Activated naive CD8-positive, alpha-beta T cell treated with anti-CD3 and anti-CD28 coated beads, Interleukin-2, amount 10 ng/mL, durations not matched to agents 7 days and 5 days (primary cell): ENCODE results near the gene VAV3. TPM values are rescaled to one million over a fixed set of nuclear protein-coding genes. Genes with fewer than 3 reads are reported as not detected.

Experiments
- ATAC-seq: fragments of 150-1000 bp; cut with Tn5 transposase; one replicate; pipeline ENCODE4 v1.10.0; 2021; ENCODE audit warnings: low read depth, moderate library complexity
- POLR2A ChIA-PET: fragments of 350-600 bp; sonication (Branson Sonifier 250); formaldehyde crosslinking; loops from one replicate; lab custom pipeline; 2021; ENCODE audit warnings: antibody characterized with exemption; lab: Charles Lee
- DNase-seq: peaks from one replicate; pipeline ENCODE4 v3.0.0; 2021
- H3K27ac Mint-ChIP-seq: one replicate; pipeline ENCODE4 v1.8.0; 2022; ENCODE audit warnings: mild to moderate bottlenecking, mixed read lengths
- H3K27me3 Mint-ChIP-seq: one replicate; pipeline ENCODE4 v1.8.0; 2022; ENCODE audit warnings: mild to moderate bottlenecking, moderate library complexity, mixed read lengths
- H3K36me3 Mint-ChIP-seq: one replicate; pipeline ENCODE4 v1.8.0; 2021; ENCODE audit warnings: mild to moderate bottlenecking, mixed read lengths
- H3K4me1 Mint-ChIP-seq: one replicate; pipeline ENCODE4 v1.8.0; 2021; ENCODE audit warnings: mixed read lengths
- H3K4me3 Mint-ChIP-seq: one replicate; pipeline ENCODE4 v1.8.0; 2022; ENCODE audit warnings: mild to moderate bottlenecking, moderate library complexity, mixed read lengths
- H3K9me3 Mint-ChIP-seq: one replicate; pipeline ENCODE4 v1.8.0; 2021; ENCODE audit warnings: mixed read lengths
- total RNA-seq, 2 experiments: library from RNA; stranded (reverse); gene quantifications; one replicate each; pipeline ENCODE4 v1.2.3, GENCODE V29; 2021

VAV3 gene
- total RNA-seq, 2 experiments from 2014 or later: 6.9 to 7.8 TPM

DNA sequence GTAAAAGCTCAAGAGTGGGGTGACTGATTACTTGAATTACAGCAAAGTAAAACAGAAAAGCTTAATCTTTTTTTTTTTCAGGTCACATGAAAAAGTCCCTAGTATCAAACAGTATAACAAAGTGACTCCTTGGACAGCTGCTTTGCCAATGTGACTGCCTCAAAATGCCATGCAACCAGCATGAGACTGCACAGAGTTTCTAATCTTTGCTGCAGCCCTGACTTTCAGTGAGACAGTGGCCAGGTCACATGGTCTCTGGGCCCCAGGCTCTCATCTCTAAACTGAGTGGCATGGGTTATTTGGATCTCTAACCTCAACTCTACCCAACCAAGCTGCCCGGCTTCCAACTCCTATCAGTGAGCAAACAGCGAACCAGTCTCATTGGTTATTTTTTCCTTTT lies 169.0 kb downstream of the VAV3 start:
- Mint-ChIP-seq H3K36me3 (peaks cover 4% of the 10 kb centered on the region), H3K27ac (no peak overlapping the region), H3K4me3 (no peak overlapping the region), H3K4me1 (peaks cover 6% of the 10 kb centered on the region), H3K27me3 (no peaks in the 10 kb centered on the region), H3K9me3 (peaks cover 3% of the 10 kb centered on the region)
- ATAC-seq (no peak), DNase-seq (no peak)
- POLR2A ChIA-PET: no interaction called here

DNA sequence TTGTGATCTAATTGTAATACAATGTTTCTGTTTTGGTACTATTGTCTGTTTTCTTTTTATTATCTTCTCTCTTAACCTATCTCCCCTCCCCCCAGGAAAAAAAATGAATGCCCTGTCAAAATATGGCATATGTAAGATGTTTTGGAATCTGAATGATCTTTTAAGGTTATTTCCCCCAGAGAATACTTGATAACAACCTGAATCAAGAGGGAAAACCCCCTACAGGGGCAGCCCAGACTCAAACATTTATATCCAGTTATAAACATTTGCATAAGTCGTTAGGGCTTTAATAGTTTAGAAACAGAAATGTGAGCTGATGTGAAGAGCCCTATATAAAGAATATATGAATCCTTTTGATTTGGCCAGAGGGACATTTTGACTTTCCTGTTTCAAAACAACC lies 169.5 kb downstream of the VAV3 start:
- no peak for ATAC-seq
- Mint-ChIP-seq H3K27me3 (no peaks in the 10 kb centered on the region), H3K4me1 (peaks cover 9% of the 10 kb centered on the region), H3K27ac (no peak overlapping the region), H3K9me3 (peaks cover 3% of the 10 kb centered on the region), H3K4me3 (no peak overlapping the region), H3K36me3 (peaks cover 4% of the 10 kb centered on the region)
- POLR2A ChIA-PET: no interaction called here
- no peak for DNase-seq

DNA sequence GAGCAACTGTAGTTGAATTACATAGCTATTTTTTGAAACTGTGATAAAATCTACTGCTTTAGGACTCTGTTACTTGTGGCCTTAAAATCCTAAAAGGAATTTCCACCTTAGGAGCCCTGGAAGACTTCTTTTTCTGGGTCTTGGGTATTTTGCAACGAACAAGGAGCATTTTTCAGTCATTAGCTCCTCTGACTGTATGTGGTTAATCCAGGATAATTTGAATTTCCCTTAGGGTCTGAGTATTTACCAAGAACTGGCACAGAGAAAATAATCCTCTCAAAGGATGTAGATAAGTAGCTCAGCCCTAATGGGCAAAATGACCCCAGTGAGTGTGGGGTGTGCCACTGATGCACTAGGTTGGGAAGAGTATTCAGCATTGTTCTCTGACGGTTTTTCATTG lies 170.4 kb downstream of the VAV3 start:
- Mint-ChIP-seq H3K9me3 (no peaks in the 10 kb centered on the region), H3K36me3 (peaks cover 3% of the 10 kb centered on the region), H3K27ac (no peak overlapping the region), H3K4me1 (peaks cover 13% of the 10 kb centered on the region), H3K4me3 (no peak overlapping the region), H3K27me3 (no peaks in the 10 kb centered on the region)
- POLR2A ChIA-PET: no interaction called here
- ATAC-seq (no peak), DNase-seq (no peak)

DNA sequence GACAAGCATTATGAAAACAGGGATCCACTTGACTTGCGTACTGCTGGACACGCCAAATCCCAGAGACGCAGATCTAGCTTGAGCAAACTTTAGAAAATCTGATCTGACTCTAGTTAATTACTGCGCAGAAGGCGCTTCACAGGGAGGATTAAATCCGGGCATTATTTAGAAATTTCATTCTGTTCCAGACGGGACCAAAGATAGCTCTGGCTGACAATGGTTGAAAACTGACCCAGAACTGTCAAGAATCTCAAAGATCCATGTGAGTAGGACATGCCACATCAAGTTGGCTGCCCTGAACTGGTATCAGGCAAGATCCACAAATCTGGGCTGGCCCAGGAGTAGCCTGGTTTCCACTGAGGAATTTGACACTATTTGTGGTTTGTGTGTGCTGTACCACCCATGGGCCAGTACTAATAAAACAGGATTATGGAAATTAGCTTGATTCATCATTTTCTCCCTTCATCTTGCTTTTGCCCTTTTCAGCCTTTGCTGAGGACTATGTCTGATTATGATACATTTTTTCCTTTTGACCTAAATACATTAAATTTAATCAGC lies 171.0 kb downstream of the VAV3 start:
- Mint-ChIP-seq H3K9me3 (no peaks in the 10 kb centered on the region), H3K4me3 (no peak overlapping the region), H3K27ac (no peak overlapping the region), H3K36me3 (peaks cover 3% of the 10 kb centered on the region), H3K4me1 (peaks cover 18% of the 10 kb centered on the region), H3K27me3 (no peaks in the 10 kb centered on the region)
- no peak for DNase-seq
- ATAC-seq: no peak
- POLR2A ChIA-PET: no interaction called here

DNA sequence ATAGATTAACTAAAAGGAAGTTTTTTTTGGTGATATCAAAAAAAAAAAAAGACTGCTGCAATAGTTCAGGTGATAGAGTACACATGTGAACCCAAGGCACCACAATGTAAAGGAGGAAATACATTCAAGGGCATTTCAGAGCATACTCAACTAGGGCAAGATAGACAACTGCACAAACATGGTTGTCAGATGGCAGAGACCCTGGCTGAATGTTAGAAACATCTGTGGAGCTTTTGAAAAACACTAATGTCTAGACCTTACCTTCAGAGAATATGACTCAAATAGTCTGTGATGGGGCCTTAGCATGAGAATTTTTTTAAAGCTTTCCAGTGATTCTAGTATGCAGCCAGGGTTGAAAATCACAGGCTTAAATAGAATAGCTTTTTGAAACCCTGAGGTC lies 173.6 kb downstream of the VAV3 start:
- POLR2A ChIA-PET: no interaction called here
- no peaks in the 10 kb centered on the region for H3K9me3 Mint-ChIP-seq
- DNase-seq (no peak), ATAC-seq (no peak)
- peaks cover 3% of the 10 kb centered on the region for H3K36me3 Mint-ChIP-seq
- no peak overlapping the region for H3K27ac Mint-ChIP-seq
- no peaks in the 10 kb centered on the region for H3K27me3 Mint-ChIP-seq
- H3K4me3 Mint-ChIP-seq: no peak overlapping the region
- H3K4me1 Mint-ChIP-seq: peaks cover 42% of the 10 kb centered on the region

DNA sequence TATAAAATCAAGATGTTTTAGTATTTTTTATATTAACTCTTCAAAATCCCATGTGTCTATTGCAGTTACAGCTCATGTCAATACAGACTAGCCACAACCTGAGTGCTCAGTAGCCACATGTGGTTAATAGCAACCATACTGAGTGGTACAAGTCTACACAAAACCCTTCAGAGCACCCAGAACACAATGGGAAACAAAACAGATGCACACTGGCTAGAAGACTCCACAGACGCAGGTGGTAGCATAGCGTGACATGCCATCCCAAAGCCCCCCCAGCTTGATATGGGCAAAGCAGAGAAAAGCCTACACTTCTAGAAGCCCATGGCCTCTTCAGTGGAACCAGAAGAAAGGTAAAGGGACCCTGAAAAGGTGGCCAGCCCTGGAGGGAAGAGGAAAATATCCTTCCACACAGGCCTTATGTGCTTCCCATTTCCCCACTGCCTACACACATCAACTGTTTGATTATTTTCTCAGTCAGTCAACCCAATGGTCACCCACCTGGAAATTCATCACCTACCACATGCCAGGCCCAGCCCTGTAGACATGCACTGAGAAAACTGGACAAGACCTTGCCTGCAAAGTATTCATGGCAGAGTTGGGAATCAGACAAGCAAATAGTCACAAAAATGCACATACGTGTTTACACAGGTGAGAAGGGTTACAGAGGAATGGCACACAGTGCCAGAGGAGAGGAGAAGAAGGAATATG lies 175.0 kb downstream of the VAV3 start:
- DNase-seq: no peak
- Mint-ChIP-seq H3K4me1 (peaks cover 53% of the 10 kb centered on the region), H3K36me3 (peaks cover 2% of the 10 kb centered on the region), H3K27ac (no peak overlapping the region), H3K4me3 (no peak overlapping the region), H3K9me3 (no peaks in the 10 kb centered on the region), H3K27me3 (no peaks in the 10 kb centered on the region)
- no peak for ATAC-seq
- POLR2A ChIA-PET: no interaction called here

DNA sequence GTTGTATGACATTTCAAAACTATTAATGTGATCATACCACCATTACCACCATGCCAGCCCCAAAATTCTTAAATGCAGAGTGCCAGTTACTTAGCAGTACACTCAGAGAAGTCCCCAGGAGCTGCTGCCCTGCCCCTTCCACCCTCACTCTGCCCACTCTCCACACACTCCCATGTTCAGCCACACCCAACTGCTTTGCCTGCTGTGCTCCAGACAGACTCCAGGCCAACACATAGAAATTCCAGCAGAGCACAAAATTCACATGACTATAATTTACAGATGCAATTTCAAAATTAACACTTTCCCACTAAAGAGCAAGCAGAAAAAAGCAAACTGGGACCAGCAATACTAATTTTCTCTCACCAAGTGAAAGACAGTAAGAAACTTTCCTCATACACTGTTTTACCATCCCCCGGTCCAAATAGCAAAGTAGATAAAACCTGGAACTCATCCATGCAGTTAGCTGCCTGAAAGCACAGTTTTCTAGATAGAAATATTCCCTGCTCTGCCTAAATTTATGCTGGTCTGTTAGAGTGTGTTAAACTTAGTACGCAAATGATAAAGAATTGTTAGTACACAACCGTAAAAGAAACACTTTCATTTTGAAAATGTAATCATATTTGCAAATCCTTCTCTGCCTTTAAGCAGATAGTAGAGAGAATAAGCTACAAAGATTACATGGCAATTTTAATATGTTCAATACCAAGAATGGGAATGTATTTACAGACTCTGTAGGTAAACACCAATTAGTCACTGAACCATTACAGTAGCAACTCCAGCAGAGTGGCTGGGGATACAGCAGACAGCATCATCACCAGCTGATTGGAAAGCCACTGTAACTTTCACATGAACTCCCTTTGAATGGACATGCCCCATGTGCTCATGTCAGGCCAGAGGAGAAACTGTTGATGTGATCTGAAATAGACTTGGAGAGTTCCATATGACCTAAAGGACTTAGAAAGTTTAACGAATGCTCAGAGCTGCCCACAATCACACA lies 176.5 kb downstream of the VAV3 start:
- H3K4me3 Mint-ChIP-seq: no peak overlapping the region
- DNase-seq: no peak
- peaks cover 2% of the 10 kb centered on the region for H3K36me3 Mint-ChIP-seq
- no peaks in the 10 kb centered on the region for H3K27me3 Mint-ChIP-seq
- POLR2A ChIA-PET: interaction anchor here (4.2 kb wide), 1 partner anchor 175 kb away, joined by 30 read pairs; no protein-coding TSS in a partner anchor
- H3K9me3 Mint-ChIP-seq: no peaks in the 10 kb centered on the region
- H3K27ac Mint-ChIP-seq: peak overlapping the region; percentile 6
- peaks cover 54% of the 10 kb centered on the region for H3K4me1 Mint-ChIP-seq
- no peak for ATAC-seq

DNA sequence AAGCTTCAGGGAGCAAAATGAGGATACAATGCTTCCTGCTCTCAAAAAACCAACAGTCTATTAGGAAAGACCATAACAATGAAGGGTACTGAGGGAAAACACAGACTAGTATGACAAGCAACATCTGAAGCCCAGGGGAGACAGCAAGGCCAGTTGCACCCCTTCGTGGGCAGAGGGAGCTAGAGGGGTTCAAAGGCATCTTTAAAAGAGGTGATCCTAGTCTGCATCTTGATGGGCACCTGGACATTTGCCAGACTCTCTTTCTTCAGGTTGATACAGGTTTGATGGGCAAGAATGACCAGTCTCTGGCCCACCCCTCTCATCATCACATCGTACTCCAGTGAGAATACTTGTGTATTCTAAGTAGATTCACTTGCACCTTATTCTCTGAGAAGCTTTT lies 177.7 kb downstream of the VAV3 start:
- H3K4me1 Mint-ChIP-seq: peaks cover 59% of the 10 kb centered on the region
- DNase-seq: peak; percentile 37
- peak overlapping the region; percentile 90 for H3K27ac Mint-ChIP-seq
- H3K4me3 Mint-ChIP-seq: peak overlapping the region; percentile 69
- no peak for ATAC-seq
- peaks cover 2% of the 10 kb centered on the region for H3K36me3 Mint-ChIP-seq
- H3K27me3 Mint-ChIP-seq: no peaks in the 10 kb centered on the region
- no peaks in the 10 kb centered on the region for H3K9me3 Mint-ChIP-seq
- POLR2A ChIA-PET: interaction anchor here (1.0 to 4.2 kb wide), 2 partner anchors 59 to 176 kb away, joined by 3 to 30 read pairs; no protein-coding TSS in a partner anchor

DNA sequence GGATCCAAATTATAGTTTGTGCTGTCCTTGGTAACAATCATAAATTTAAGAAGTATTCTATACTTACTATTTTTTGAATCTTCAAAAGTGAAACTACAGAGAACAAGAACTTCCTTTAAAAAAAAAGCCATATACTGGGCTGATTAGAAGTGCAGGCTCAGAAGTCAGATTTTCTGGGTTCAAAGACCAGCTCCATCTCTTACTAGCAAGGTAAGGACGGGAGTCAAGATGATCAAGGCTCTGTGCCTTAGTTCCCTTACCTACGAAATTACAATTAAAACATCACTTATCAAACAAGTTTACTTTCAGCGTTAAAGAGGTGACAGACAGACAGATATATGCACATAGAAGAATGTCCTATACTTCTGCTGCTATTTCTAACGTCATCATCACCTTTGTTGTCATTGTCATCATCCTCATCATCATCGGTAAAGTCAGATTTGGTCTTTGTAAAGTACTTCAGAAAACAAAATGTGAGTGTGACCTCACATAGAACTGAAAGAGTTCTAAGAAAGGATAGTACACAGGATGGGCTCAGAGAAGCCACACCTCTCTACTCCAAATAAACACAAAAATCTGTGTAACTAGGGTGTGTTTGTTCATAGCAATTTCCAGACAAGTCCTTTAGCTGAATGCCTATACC lies 178.7 kb downstream of the VAV3 start:
- peak; percentile 74 for ATAC-seq
- H3K27ac Mint-ChIP-seq: peak overlapping the region; percentile 90
- peaks cover 2% of the 10 kb centered on the region for H3K36me3 Mint-ChIP-seq
- H3K4me1 Mint-ChIP-seq: peaks cover 61% of the 10 kb centered on the region
- H3K9me3 Mint-ChIP-seq: no peaks in the 10 kb centered on the region
- DNase-seq: no peak
- H3K27me3 Mint-ChIP-seq: no peaks in the 10 kb centered on the region
- H3K4me3 Mint-ChIP-seq: peak overlapping the region; percentile 69
- POLR2A ChIA-PET: interaction anchor here (1.0 to 4.2 kb wide), 2 partner anchors 60 to 177 kb away, joined by 3 to 30 read pairs; no protein-coding TSS in a partner anchor

DNA sequence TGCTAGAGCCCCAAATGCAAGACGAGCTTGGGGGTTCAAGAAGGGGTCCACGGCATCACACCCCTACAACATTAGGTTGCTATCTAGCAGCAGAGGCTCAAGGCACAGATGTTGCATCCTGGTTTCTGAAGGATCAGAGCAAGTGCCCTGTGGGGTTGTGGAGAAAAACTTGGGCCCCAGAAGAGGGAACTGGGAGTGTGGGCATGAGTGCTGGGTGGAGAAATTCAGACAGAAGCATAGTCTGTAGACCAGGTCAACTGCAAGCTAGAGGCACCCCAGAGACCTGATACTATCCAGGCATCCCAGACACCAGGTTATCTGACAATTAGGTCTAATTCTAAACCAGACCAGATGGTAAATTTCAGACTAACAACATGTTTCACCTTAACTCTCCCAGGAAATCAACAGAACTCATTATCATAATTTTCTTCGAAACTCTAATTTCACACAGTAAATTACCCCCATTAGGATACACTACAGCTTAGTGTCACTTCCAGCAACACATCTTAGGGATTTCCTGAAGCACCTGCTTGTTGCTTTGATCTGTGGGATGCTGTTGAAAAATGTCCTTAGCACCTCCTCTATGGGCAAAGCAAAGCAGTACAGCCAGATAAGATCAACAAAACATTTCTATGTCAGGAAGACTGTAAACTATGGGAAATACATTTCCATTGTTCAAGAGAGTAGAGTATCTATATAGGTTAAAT lies 179.3 kb downstream of the VAV3 start:
- POLR2A ChIA-PET: interaction anchor here (4.2 kb wide), 1 partner anchor 178 kb away, joined by 30 read pairs; no protein-coding TSS in a partner anchor

DNA sequence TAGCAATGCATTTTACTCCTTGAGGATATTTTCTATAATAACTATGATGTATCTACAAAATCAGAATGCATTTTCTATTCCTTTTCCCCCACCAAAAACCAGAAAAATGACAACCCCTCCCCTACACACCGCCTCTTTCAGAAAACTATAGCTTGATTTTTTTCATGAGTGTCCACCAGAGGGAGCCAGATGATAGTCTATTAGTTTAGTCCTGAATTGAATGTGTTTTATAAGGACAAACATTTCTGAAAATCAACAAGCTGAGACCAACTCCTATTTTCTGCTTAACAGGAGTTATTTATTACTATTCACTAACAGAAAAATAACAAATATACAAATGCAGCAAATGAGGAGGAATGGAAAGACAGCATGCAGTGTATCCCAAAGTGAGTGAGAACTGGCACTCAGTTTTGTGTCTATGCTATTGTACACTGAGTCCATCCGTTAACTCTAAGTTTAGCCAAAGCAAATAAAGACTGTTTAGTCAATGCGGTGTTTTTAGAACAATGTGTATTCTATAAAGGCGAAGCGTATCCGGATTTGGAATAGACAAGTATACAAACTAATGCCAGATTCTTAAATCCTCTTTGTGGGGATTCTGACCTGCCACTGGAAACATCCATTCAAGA lies 182.6 kb downstream of the VAV3 start:
- Mint-ChIP-seq H3K36me3 (no peaks in the 10 kb centered on the region), H3K4me1 (peaks cover 30% of the 10 kb centered on the region), H3K27me3 (no peaks in the 10 kb centered on the region), H3K4me3 (no peak overlapping the region), H3K9me3 (no peaks in the 10 kb centered on the region), H3K27ac (no peak overlapping the region)
- POLR2A ChIA-PET: interaction anchor here (0.6 to 1.8 kb wide), 6 partner anchors 62 to 418 kb away, joined by 3 to 4 read pairs (median 3); partner anchors contain the start of gene SLC25A24
- DNase-seq: no peak
- no peak for ATAC-seq

More for the DNA sequence above, 179.3 kb downstream of the VAV3 start:
- Mint-ChIP-seq H3K4me3 (peak overlapping the region; percentile 69), H3K9me3 (no peaks in the 10 kb centered on the region), H3K4me1 (peaks cover 55% of the 10 kb centered on the region), H3K36me3 (peaks cover 2% of the 10 kb centered on the region), H3K27ac (peak overlapping the region; percentile 90), H3K27me3 (no peaks in the 10 kb centered on the region)
- ATAC-seq (peak; percentile 39), DNase-seq (no peak)

DNA sequence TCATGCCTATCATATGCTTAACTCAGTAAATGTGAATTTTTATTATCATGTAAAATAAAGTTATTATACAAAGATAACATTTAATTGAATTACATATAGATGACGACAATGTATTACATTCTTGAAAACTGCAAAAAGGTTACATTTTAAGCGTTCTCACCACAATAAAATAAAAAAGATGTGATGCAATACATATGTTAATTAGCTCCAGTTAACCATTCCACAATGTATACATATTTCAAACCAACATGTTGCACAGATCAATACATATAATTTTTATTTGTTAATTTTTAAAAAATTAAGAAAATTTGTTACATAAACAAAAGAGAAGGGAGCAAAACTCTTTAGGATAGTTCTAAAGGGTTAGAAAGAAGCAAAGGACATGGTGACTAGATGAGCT lies 183.7 kb downstream of the VAV3 start:
- Mint-ChIP-seq H3K36me3 (no peaks in the 10 kb centered on the region), H3K4me3 (no peak overlapping the region), H3K27ac (no peak overlapping the region), H3K27me3 (no peaks in the 10 kb centered on the region), H3K4me1 (peaks cover 19% of the 10 kb centered on the region), H3K9me3 (no peaks in the 10 kb centered on the region)
- POLR2A ChIA-PET: interaction anchor here (1.2 kb wide), 1 partner anchor 345 kb away, joined by 3 read pairs; no protein-coding TSS in a partner anchor
- ATAC-seq (no peak), DNase-seq (no peak)
